Anterior cingulate cortex (tissue), 58 donors: Measurements from ENCODE around the gene SPATS2.
"Not testable (repeated sequence)": the region's sequence is repeated elsewhere in the genome, so short reads cannot be mapped to it uniquely, and the experiment has no call there.

Source experiments
- DNase-seq, 58 donors: peaks; one replicate each; lab custom pipeline; 2025; lab: John Stamatoyannopoulos, UW

Gene SPATS2

DNA sequence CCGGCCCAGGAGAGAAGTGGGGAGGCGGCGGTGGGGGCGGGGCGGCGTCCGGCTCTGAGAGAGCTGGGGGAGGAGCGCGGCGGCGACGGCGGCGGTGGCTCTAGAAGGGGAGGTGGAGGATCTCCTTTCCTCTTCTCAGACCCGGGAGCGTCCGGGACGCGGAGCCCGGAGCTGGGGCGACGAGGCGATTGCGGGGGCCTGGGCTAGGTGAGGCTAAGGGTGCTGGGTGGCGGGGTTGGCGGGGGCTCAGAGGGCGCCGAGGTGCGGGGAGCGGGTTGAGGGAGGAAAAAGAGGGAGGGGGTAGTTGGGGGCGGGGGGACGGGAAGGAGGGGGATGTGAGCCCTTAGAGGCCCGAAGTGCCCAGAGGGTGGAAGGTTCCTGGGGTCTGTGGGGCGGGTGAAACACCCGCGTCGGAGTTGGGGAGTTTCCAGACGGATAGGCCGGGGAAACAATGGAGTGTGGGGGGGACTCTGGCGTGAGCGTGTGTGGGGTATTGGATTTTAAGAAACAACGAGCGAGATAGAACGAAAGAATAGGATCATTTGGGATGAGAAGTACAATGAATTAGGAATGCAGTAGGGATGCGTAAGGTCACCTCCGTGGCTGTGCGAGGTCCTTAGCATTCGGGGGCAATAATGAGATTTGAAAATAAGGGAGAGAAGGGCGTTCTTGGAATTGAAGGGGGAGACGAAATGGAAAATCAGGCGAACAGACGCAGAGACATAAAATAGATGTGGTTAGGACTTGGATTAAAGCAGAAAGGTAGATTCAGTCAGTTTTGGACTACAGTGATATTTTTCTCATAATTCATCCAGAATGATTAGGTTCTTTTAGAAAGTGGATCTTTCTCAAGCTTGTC is at the start of gene SPATS2:
Gene SPATS2 (plus strand): TSS at position 82 of the 859 bp plus-strand sequence. CDS start 93,551 bp downstream, outside the sequence.
- peak in 9 of 58 donors; percentile 25 to 83 (median 40) for DNase-seq

- DNase-seq, result not testable (repeated sequence)
Measured at GRCh38 chr12:49320411-49321103, 46.7 kb upstream of the SPATS2 start.

- no peak for DNase-seq
Measured at GRCh38 chr12:49322367-49322707, 44.9 kb upstream of the SPATS2 start.

GRCh38 chr12:49322708-49323523 is 44.3 kb upstream of the SPATS2 start, which contains the start of gene TROAP:
TROAP (plus strand) TSS chr12:49323255; CDS start chr12:49323609, 354 bp downstream.
- peak; percentile 81 to 98 (median 96) for DNase-seq

DNA sequence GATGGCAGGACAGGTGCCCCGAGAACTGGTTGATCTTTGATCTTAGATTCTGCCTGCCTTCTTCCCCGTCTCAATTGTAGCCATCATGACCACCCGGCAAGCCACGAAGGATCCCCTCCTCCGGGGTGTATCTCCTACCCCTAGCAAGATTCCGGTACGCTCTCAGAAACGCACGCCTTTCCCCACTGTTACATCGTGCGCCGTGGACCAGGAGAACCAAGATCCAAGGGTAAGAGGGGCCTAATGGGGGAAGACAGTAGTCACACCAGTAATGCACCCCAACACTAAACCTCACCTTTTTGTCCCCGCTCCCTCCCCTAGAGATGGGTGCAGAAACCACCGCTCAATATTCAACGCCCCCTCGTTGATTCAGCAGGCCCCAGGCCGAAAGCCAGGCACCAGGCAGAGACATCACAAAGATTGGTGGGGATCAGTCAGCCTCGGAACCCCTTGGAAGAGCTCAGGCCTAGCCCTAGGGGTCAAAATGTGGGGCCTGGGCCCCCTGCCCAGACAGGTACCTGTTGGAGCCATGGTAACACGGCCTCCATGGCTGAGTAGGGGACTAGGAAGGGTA is 43.7 kb upstream of the SPATS2 start:
- no peak for DNase-seq

DNA sequence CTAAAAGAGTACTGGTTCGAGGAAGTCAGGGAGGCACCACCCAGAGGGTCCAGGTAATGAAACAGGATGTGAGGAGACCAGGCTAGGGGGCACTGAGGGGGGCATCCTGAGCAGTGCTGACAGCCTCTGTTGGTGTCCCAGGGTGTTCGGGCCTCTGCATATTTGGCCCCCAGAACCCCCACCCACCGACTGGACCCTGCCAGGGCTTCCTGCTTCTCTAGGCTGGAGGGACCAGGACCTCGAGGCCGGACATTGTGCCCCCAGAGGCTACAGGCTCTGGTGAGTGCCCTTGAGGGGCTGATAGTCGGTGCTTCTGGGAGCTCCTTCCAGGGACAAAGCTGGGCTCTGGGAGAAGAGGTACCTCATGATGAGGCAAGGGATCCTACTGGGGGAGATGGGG is 41.7 kb upstream of the SPATS2 start:
- no peak for DNase-seq

GRCh38 chr12:49327368-49327767 is 39.9 kb upstream of the SPATS2 start:
- no peak for DNase-seq

GRCh38 chr12:49327887-49328286 is 39.4 kb upstream of the SPATS2 start:
- no peak for DNase-seq

DNA sequence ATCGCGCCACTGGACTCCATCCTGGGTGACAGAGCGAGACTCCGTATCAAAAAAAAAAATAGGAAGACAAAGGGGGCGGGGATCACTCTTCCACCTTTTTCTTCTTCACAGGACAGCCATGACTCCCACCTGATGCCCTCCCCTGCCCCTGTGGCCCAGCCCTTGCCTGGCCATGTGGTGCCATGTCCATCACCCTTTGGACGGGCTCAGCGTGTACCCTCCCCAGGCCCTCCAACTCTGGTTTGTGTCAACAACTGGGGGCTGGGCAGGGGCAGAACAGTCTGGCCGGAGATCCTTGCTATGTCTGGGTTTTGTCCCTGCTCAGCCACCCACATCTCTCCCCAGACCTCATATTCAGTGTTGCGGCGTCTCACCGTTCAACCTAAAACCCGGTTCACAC is 38.4 kb upstream of the SPATS2 start:
- no peak for DNase-seq

DNA sequence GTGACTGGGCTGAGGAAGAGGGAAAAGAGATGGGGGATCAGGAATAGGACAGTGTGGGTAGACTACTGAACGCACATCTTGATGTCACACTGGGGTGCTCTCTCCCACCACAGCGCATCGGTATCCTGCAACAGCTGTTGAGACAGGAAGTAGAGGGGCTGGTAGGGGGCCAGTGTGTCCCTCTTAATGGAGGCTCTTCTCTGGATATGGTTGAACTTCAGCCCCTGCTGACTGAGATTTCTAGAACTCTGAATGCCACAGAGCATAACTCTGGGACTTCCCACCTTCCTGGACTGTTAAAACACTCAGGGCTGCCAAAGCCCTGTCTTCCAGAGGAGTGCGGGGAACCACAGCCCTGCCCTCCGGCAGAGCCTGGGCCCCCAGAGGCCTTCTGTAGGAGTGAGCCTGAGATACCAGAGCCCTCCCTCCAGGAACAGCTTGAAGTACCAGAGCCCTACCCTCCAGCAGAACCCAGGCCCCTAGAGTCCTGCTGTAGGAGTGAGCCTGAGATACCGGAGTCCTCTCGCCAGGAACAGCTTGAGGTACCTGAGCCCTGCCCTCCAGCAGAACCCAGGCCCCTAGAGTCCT is 37.1 kb upstream of the SPATS2 start:
- DNase-seq, result no peak

DNA sequence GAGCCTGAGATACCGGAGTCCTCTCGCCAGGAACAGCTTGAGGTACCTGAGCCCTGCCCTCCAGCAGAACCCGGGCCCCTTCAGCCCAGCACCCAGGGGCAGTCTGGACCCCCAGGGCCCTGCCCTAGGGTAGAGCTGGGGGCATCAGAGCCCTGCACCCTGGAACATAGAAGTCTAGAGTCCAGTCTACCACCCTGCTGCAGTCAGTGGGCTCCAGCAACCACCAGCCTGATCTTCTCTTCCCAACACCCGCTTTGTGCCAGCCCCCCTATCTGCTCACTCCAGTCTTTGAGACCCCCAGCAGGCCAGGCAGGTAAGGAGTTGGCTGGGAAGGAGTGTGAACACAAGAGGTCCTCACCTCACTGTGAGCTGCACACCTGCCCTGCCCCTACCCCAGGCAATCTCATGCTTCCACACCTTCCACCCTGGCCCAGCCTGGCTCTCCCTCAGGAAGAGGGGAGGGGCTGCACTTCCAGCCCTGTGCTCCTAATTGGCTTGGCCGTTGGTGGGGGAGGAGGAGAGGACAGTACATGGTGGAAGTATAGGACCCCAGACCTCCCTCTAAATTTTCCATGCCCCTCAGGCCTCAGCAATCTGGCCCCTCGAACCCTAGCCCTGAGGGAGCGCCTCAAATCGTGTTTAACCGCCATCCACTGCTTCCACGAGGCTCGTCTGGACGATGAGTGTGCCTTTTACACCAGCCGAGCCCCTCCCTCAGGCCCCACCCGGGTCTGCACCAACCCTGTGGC is 36.5 kb upstream of the SPATS2 start:
- DNase-seq, result no peak

DNA sequence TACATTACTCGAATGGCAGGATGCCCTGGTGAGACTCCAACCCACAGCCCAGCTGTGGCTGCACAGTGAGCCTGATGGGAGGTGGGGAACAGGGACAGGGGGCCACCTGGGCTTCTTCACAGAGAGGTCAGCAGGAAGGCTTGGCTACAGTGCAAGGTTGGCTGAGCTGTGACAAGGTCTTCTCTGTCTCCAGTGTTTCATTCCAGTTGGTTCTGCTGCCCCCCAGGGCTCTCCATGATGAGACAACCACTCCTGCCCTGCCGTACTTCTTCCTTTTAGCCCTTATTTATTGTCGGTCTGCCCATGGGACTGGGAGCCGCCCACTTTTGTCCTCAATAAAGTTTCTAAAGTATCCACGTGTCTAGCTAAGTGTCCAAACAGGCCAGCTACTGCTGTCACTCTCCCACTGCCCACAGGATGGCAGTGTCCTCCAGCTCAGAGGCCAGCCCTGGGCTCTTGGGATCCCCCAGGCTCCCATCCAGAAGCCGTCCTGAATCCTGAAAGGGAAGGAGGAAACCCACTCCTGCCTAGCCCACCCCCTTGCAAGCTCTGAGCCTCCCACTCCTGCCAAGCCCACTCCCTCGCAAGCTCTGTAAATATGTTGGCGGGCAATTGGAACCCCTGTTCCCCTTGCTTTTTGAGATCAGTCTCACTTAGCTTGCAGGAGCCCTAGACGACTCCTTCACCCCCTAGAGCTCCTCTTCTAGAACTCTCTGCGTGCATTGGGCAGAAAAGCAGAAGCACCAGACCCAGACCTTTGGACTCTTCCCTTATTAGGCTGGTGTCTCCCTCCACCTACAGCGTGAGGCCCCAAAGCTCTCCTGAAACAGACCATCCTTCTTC is 35.7 kb upstream of the SPATS2 start:
- peak in 52 of 58 donors; percentile 13 to 69 (median 38) for DNase-seq

DNA sequence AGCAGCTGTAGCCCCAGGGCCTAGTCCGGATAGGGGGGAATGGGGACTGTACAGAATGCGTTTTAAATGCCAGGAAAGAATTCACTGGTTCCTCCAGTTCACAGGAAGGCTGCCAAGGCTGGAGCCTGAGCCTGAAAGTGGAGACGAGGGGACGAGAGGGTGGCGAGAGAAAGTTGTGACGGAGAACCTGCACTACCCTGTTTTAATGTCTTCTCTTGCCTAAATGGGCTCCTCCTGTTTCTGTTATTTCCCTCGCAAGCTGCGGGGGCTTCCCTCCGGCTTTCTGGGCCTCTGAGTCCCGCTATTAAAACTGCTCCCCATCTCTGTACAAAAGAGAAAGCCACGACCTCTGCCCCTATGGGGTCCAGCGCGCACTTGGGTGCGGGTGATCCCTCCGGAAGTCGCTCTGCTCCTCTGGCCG is 34.8 kb upstream of the SPATS2 start:
- DNase-seq, result no peak

DNA sequence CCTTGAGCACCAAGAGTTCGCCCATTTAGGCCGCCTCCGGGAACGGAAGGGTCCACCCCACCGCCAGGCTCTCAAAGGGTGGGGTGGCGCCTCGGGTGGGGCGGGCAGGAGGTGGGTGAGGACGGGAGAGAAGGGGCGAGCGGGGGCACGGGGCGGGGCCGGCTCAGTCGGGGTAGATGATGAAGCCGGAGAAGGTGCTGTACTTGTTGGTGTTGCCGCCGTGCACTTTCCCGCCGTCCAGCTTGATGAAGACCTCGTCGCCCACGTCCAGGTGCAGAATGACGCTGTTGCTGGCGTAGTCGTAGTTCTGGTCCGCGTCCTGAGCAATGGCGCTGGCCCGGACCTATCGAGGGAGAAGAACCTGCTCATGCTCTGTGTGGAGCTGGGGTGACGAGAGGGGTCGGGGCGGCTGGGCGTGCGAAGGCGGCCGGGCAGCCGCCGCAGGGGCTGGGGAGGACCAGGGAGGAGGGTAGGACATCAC is 34.3 kb upstream of the SPATS2 start:
- no peak for DNase-seq

GRCh38 chr12:49333778-49334177 is 33.5 kb upstream of the SPATS2 start:
- DNase-seq, result not testable (repeated sequence)

DNA sequence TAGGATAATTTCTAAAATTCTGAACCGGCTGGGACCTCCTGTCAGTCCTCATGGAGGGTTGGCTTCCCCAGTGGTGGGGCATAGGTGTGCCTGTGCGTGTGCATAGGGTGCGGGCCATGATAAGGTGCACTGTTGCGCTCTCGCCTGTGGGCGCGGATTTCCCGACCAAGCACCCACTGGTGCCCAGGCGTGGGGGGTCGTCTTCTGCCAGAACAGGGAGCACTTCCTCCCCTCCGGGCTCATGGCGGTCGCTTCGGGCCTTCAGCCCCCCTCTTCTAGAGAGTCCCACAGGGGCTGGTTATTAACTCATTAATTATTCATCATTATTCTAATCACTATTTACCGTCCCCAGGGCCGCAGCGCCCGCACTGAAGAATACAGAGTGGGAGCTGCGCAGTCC is 33.0 kb upstream of the SPATS2 start:
- no peak for DNase-seq

GRCh38 chr12:49334681-49335080 is 32.6 kb upstream of the SPATS2 start:
- no peak for DNase-seq
